Body of pancreas (tissue), 4 donors: ENCODE results near the gene CD86.

Source experiments
- CTCF ChIP-seq, 7 experiments: fragments of 450-650 bp in 4 of 7; fragments of 200-600 bp in 3 of 7; sonication (generic) in 3 of 7; IDR thresholded peaks; one replicate each; pipeline ENCODE4 v1.5.1; 2016 to 2019; ENCODE audit warnings: antibody characterized with exemption in 7 of 7
- POLR2A ChIP-seq, 3 donors: fragments of 450-650 bp; IDR thresholded peaks; one replicate each; pipeline ENCODE4 v1.6.1; 2016; ENCODE audit warnings: antibody characterized with exemption in 3 of 3, mild to moderate bottlenecking in 2 of 3

- TF ChIP-seq POLR2A (IDR thresholded peaks at IDR 0.05) (no peak), CTCF (IDR thresholded peaks at IDR 0.05) (no peak)
Measured at GRCh38 chr3:122030381-122031122, 24.6 kb upstream of the CD86 start.
